Measurements from ENCODE around the gene FLOT1. TPM values are rescaled to one million over a fixed set of nuclear protein-coding genes. Genes with fewer than 3 reads are reported as not detected.
A peak's percentile ranks its signal among the peaks of the same experiment; 100 is the strongest.

The FLOT1 gene
- total and polyA plus RNA-seq, 2 of the 13 experiments (the other 11 are each of a cell fraction or from before 2014, with no cell fraction given), result 82.3 to 130 TPM

- peak; percentile 72; the same call in 1 of the 2 replicates for TF ChIP-seq ZNF704 (CRISPR knock-in tag; IDR thresholded peaks at IDR 0.05; ENCODE audit: borderline replicate concordance)
- TF ChIP-seq ZNF235 (CRISPR knock-in tag; IDR thresholded peaks at IDR 0.05; ENCODE audit: borderline replicate concordance), result 0 out of 2 replicates have a peak, but pooled peaks have one; percentile 56
- 0 out of 2 replicates have a peak, but pooled peaks have one; percentile 71 for TF ChIP-seq ZNF430 (CRISPR knock-in tag; IDR thresholded peaks at IDR 0.05)
- no peak for TF ChIP-seq FIP1L1 (IDR thresholded peaks at IDR 0.05; ENCODE audit: borderline replicate concordance, insufficient read depth, low read depth, low read length)
- peak; percentile 75; the same call in 1 of the 2 replicates for TF ChIP-seq NFKBIZ (CRISPR knock-in tag; IDR thresholded peaks at IDR 0.05)
- no peak for TF ChIP-seq DMTF1 (CRISPR knock-in tag; IDR thresholded peaks at IDR 0.05)
- no peak for TF ChIP-seq ZNF407 (CRISPR knock-in tag; IDR thresholded peaks at IDR 0.05; ENCODE audit: not compliant biosample characterization)
- TF ChIP-seq ZFP90 (CRISPR knock-in tag; IDR thresholded peaks at IDR 0.05; ENCODE audit: borderline replicate concordance), result peak; percentile 30; the same call in 1 of the 2 replicates
- TF ChIP-seq ATF2 (CRISPR knock-in tag; IDR thresholded peaks at IDR 0.05), result peak; percentile 77
- no peak for TF ChIP-seq ZNF546 (CRISPR knock-in tag; conservative IDR thresholded peaks at IDR 0.05)
- TF ChIP-seq NCOA1 (CRISPR knock-in tag; IDR thresholded peaks at IDR 0.05), result peak; percentile 96; the same call in 1 of the 2 replicates
These were observed 21.4 kb upstream of the FLOT1 start (continued) for GRCh38 chr6:30763618-30764489.
